Psoas muscle (tissue), 8 donors: ENCODE data around the gene PLGRKT. TPM values are rescaled to one million over a fixed set of nuclear protein-coding genes. Genes with fewer than 3 reads are reported as not detected.

Experiments
- ATAC-seq, 4 donors: fragments of 200-7000 bp; cut with Tn5 transposase; one replicate each; pipeline ENCODE4 v1.9.1; 2020; ENCODE audit warnings: moderate library complexity in 3 of 4, mild to moderate bottlenecking in 2 of 4
- DNase-seq, 2 donors: peaks; one replicate each; pipeline ENCODE4 v3.0.0-alpha.2; 2020
- H3K27ac ChIP-seq: fragments of 200-600 bp; one replicate; pipeline ENCODE4 v1.8.0; 2022
- H3K27me3 ChIP-seq, 3 donors: fragments of 200-600 bp in 1 of 3; one replicate each; pipeline versions ENCODE4 v1.6.1 to v1.8.0; 2013 to 2022; ENCODE audit warnings: low read length in 2 of 3, mild to moderate bottlenecking in 2 of 3, moderate library complexity in 1 of 3; ENCODE audit not compliant: insufficient read depth in 3 of 3
- H3K36me3 ChIP-seq, 2 donors: fragments of 200-600 bp in 1 of 2; one replicate each; pipeline versions ENCODE4 v1.6.1 to v1.8.0; 2013 to 2022; ENCODE audit warnings: low read depth in 1 of 2, mild to moderate bottlenecking in 1 of 2, moderate library complexity in 1 of 2; ENCODE audit not compliant: insufficient read depth in 1 of 2
- H3K4me1 ChIP-seq: fragments of 200-600 bp; one replicate; pipeline ENCODE4 v1.8.0; 2022
- H3K4me3 ChIP-seq: fragments of 200-600 bp; one replicate; pipeline ENCODE4 v1.8.0; 2022; ENCODE audit warnings: mild to moderate bottlenecking
- H3K9me3 ChIP-seq: fragments of 200-600 bp; one replicate; pipeline ENCODE4 v1.8.0; 2022
- WGBS, 3 donors: extraction: QIAGEN DNeasy Blood & Tissue Kit; methylation state at CpG; one replicate each; pipeline versions ENCODE4 v1.1.6 to v1.1.7; 2013; 5-methylcytosine and 5-hydroxymethylcytosine counted together
- intact Hi-C, 2 donors: fragments of 100-400 bp; cut with DNase I; formaldehyde crosslinking; loops; one replicate each; pipeline versions ENCODE4 v1.11.0 to v1.14.2; 2022
- polyA plus RNA-seq, 3 donors: library from polyadenylated mRNA; stranded (reverse); fragments of 200-250 nt; gene quantifications; one replicate each; pipeline ENCODE4 v1.2.3, GENCODE V29; 2013
- total RNA-seq, 4 donors: library from RNA; stranded (reverse); fragmentation: NEBNext Ultra II Directional in 2 of 4; extraction: Animal tissue kit (Norgen Biotek cat#: 25700) in 2 of 4; gene quantifications; one replicate each; pipeline versions ENCODE4 v1.2.1 to v1.2.4, GENCODE V29; 2021 to 2023
- TF ChIP-seq, protein P1 (sequence below): fragments of 200-600 bp; IDR thresholded peaks from one replicate; pipeline ENCODE4 v1.8.0; 2022; ENCODE audit warnings: antibody characterized with exemption
- donor health status: healthy with polysubstance abuse.
- donor health status: DM: no; HTN: no; CAD: no; lungs with moderate emphysema.
- donor health status: Bipolar disorder and iron deficiency.
- donor health status: healthy.
- donor health status: DM: yes; HTN: yes; CAD: no.
- donor health status: DM: no; HTN: no; CAD: no.
- donor health status: DM: no; HTN: no; CAD: no.
- donor health status: DM: yes; HTN: yes; CAD: no.

Gene PLGRKT
- total and polyA plus RNA-seq, 7 donors: 21.4 to 50.4 (median 26.4) TPM

DNA sequence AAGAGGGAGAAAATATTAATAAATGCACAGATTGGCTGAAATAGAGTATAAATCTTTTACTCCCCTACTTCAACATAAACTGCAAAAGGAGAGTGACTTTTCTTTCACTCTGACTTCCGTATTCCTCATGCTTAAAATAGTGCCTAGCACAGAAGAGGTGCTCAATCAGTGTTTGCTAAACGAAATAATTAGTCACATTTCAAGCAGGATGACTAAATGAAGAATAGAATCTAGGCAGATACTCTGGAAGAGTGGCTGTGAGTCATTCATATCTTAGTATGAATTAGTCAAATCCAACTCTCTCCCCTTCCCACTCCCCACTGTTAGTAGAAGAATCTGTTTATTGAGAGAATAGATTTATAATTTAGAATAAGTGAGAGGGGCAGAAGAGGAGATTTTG, 17.5 kb upstream of the PLGRKT start:
- DNase-seq: no peak
- Histone ChIP-seq H3K4me1 (peaks cover 3% of the 10 kb centered on the region), H3K4me3 (peak overlapping the region; percentile 3), H3K27me3 (no peaks in the 10 kb centered on the region), H3K27ac (peak overlapping the region; percentile 9), H3K9me3 (no peaks in the 10 kb centered on the region), H3K36me3 (peaks cover 5 to 8% of the 10 kb centered on the region in 2 donors)
- 27 to 58% (median 34%) methylated on average over 2 of the region's 2 CpGs for WGBS, 3 donors
- peak in 3 of 4 donors; percentile 15 to 46 (median 46) for ATAC-seq
- TF ChIP-seq, protein P1, sequence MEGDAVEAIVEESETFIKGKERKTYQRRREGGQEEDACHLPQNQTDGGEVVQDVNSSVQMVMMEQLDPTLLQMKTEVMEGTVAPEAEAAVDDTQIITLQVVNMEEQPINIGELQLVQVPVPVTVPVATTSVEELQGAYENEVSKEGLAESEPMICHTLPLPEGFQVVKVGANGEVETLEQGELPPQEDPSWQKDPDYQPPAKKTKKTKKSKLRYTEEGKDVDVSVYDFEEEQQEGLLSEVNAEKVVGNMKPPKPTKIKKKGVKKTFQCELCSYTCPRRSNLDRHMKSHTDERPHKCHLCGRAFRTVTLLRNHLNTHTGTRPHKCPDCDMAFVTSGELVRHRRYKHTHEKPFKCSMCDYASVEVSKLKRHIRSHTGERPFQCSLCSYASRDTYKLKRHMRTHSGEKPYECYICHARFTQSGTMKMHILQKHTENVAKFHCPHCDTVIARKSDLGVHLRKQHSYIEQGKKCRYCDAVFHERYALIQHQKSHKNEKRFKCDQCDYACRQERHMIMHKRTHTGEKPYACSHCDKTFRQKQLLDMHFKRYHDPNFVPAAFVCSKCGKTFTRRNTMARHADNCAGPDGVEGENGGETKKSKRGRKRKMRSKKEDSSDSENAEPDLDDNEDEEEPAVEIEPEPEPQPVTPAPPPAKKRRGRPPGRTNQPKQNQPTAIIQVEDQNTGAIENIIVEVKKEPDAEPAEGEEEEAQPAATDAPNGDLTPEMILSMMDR: no peak
- intact Hi-C loops: no loop called here

DNA sequence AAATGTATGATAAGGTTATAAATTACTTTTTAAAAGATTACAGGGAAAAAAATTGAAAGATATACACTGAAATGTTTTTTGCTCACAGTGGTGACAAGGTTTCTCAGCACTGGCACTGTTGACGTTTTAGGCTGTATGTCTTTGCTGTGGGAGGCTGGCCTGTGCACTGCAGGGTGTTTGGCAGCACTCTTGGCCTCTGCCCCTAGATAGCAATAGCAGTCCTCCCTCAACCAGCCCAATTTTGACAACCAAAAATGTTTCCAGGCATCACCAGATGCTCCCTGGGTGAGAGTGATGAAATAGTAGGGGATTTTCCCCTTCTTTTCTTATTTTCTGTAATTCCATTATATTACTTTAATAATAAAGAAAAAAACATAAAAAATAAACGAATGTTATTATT, 15.9 kb upstream of the PLGRKT start:
- no peaks in the 10 kb centered on the region for H3K9me3 ChIP-seq
- 40 to 54% (median 41%) methylated on average over 2 of the region's 2 CpGs for WGBS, 3 donors
- no peak overlapping the region for H3K4me3 ChIP-seq
- ATAC-seq (no peak), DNase-seq (no peak)
- peaks cover 3% of the 10 kb centered on the region for H3K4me1 ChIP-seq
- peaks cover 0 to 8% of the 10 kb centered on the region in 2 donors for H3K36me3 ChIP-seq
- TF ChIP-seq, protein P1: no peak
- intact Hi-C loops: loop anchor here (5.0 kb wide), 1 partner anchor 59 kb away; the partner anchor contains the start of gene PDCD1LG2 (in 2 of the 2)
- no peaks in the 10 kb centered on the region for H3K27me3 ChIP-seq
- H3K27ac ChIP-seq: no peak overlapping the region

DNA sequence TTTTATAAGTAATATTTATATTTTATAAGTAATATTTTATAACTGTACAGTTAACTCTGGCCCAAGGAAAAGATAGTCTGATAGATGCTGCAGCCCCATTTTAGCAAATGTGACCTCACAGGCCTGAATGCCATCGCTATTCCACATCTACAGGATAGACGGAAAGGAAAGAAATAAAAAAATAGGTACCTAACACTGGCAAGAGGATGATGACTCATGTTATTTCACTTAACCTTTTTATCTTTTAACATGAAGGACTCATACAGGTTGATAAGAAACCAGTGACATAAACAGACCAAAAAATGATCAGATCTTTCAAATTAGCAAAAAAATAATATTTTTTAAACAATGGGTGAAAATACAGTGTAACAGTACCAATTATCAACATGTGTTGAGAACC, 15.3 kb upstream of the PLGRKT start:
- peaks cover 3% of the 10 kb centered on the region for H3K4me1 ChIP-seq
- ATAC-seq (no peak), DNase-seq (no peak)
- H3K4me3 ChIP-seq: no peak overlapping the region
- 84 to 90% (median 88%) methylated on average over 2 of the region's 2 CpGs for WGBS, 3 donors
- no peaks in the 10 kb centered on the region for H3K9me3 ChIP-seq
- TF ChIP-seq, protein P1: no peak
- intact Hi-C loops: loop anchor here (5.0 kb wide), 1 partner anchor 59 kb away; the partner anchor contains the start of gene PDCD1LG2 (in 2 of the 2)
- H3K27me3 ChIP-seq: no peaks in the 10 kb centered on the region
- H3K36me3 ChIP-seq: peaks cover 0 to 4% of the 10 kb centered on the region in 2 donors
- H3K27ac ChIP-seq: no peak overlapping the region

DNA sequence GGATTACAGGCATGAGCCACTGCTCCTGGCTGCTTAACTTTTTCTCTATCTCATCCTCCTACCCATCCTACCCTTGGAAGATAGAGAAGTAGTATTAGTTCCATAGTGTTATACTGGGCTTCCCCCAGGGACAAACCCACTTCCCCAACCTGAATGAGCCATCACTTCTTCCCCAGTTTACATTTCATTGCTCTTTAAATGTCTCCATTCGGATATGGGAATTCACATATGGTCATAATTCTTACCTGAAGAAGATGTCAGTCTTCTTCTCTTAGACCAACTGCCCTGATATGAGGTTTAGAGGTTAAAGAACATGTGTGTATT, 14.5 kb upstream of the PLGRKT start:
- H3K4me1 ChIP-seq: peaks cover 3% of the 10 kb centered on the region
- no peaks in the 10 kb centered on the region for H3K36me3 ChIP-seq
- no peak overlapping the region for H3K4me3 ChIP-seq
- intact Hi-C loops: loop anchor here (5.0 kb wide), 1 partner anchor 60 kb away; the partner anchor contains the start of gene PDCD1LG2 (in 2 of the 2)
- H3K27ac ChIP-seq: no peak overlapping the region
- H3K9me3 ChIP-seq: no peaks in the 10 kb centered on the region
- TF ChIP-seq, protein P1: no peak
- ATAC-seq (no peak), DNase-seq (no peak)
- WGBS, 3 donors: 77 to 97% (median 87%) methylated on average over 1 of the region's 1 CpG
- H3K27me3 ChIP-seq: no peaks in the 10 kb centered on the region
